GM12873 (cell line): Measurements from ENCODE around the gene GAGE13.

Experiments
- CTCF ChIP-seq: IDR thresholded peaks from 2 replicates; pipeline ENCODE4 v1.5.1; 2012; ENCODE audit warnings: low read depth, mild to moderate bottlenecking, moderate library complexity, low read length, control low read depth; ENCODE audit not compliant: insufficient read depth; ENCODE audit errors: missing control alignments

Gene GAGE13

GRCh38 chrX:49291615-49292337 lies 39.6 kb upstream of the GAGE13 start:
- peak; percentile 82 for TF ChIP-seq CTCF

GRCh38 chrX:49292400-49293362 lies 38.7 kb upstream of the GAGE13 start:
- TF ChIP-seq CTCF: no peak

GRCh38 chrX:49300703-49301102 lies 30.7 kb upstream of the GAGE13 start:
- no peak for TF ChIP-seq CTCF

GRCh38 chrX:49303346-49303745 lies 28.0 kb upstream of the GAGE13 start, which contains the start of gene GAGE10:
Gene GAGE10 (plus strand): TSS chrX:49303646. CDS start chrX:49304860, 1,214 bp downstream.
- no peak for TF ChIP-seq CTCF

GRCh38 chrX:49308604-49309269 lies 22.6 kb upstream of the GAGE13 start:
- TF ChIP-seq CTCF: no peak

- TF ChIP-seq CTCF: no peak
These were observed 21.9 kb upstream of the GAGE13 start for GRCh38 chrX:49309401-49309981.
